ENCODE data around the gene BDKRB2. TPM values are rescaled to one million over a fixed set of nuclear protein-coding genes. Genes with fewer than 3 reads are reported as not detected.

The BDKRB2 gene
- total RNA-seq, 1 donor from 2014 or later, result not detected

DNA sequence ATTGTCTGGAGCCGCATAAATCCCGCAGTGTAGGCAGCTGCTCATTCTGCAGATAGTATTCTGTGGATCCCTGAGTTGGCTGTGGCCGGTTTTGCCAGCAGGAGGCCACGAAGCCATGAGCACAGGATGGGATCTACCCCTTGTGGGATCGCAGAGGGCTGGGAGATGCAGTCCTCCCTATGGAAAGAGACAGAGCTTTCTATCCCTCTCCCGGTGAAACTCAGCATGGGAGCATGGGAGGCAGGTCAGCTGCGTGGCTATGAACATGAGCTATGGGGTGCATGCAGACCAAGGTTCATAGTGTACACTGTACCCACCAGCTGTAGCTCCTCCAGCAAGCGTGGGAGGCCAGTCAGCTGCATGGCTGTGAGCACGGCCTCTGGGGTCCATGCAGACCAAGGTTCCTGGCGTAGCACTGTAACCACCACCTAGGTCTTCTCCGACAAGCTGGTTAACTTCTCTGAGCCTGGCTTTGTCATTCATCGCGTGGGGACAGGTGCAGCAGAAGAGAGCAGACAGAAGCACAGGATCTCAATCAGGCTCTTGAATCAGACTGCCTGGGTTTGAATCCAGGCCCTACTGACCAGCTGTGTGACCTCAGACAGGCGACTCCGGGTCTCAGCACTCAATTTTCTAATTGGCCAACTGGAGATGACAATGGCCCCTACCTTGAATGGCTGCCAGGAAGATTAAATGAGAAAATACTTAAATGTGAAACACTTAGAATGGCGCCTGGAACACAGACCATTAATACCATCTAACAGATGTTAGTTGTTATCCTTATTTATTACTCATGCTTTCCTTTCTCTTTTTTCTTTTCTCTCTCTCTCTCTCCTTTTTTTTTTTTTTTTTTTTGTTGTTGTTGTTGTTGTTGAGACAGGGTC is 57.4 kb downstream of the BDKRB2 start:
- ChIA-PET POLR2A (no interaction called here), CTCF (no interaction called here)
- TF ChIP-seq, protein P1, sequence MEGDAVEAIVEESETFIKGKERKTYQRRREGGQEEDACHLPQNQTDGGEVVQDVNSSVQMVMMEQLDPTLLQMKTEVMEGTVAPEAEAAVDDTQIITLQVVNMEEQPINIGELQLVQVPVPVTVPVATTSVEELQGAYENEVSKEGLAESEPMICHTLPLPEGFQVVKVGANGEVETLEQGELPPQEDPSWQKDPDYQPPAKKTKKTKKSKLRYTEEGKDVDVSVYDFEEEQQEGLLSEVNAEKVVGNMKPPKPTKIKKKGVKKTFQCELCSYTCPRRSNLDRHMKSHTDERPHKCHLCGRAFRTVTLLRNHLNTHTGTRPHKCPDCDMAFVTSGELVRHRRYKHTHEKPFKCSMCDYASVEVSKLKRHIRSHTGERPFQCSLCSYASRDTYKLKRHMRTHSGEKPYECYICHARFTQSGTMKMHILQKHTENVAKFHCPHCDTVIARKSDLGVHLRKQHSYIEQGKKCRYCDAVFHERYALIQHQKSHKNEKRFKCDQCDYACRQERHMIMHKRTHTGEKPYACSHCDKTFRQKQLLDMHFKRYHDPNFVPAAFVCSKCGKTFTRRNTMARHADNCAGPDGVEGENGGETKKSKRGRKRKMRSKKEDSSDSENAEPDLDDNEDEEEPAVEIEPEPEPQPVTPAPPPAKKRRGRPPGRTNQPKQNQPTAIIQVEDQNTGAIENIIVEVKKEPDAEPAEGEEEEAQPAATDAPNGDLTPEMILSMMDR (IDR thresholded peaks at IDR 0.05), result no peak
- no peak overlapping the region for H3K27ac Mint-ChIP-seq
- no peaks in the 10 kb centered on the region for H3K9me3 Mint-ChIP-seq
- ATAC-seq (ENCODE audit: low read depth) (no peak), DNase-seq (no peak)
- peaks cover 10% of the 10 kb centered on the region for H3K27me3 Mint-ChIP-seq
- intact Hi-C loops (cut with micrococcal nuclease), result no loop called here
- H3K4me3 Mint-ChIP-seq, result no peak overlapping the region
- no peaks in the 10 kb centered on the region for H3K4me1 Mint-ChIP-seq
- H3K36me3 Mint-ChIP-seq (ENCODE audit: low read depth), result no peaks in the 10 kb centered on the region

DNA sequence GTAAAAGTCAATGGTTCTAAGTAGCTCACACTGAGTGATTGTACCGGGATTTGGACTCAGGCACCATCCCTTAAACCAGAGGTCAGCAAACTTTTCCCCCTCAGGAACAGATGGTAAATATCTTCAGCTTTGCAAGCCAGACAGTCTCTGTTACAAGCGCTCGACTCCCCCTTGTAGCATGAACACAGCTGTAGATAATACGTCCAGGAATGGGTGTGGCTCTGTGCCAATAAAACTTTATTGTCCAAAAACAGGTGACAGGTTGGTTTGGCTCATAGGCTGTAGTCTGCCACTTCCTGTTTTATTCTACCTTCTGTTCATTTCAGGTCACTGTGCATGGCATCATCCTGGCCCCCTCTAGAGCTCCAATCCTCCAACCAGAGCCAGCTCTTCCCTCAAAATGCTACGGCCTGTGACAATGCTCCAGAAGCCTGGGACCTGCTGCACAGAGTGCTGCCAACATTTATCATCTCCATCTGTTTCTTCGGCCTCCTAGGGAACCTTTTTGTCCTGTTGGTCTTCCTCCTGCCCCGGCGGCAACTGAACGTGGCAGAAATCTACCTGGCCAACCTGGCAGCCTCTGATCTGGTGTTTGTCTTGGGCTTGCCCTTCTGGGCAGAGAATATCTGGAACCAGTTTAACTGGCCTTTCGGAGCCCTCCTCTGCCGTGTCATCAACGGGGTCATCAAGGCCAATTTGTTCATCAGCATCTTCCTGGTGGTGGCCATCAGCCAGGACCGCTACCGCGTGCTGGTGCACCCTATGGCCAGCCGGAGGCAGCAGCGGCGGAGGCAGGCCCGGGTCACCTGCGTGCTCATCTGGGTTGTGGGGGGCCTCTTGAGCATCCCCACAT is 58.9 kb downstream of the BDKRB2 start:
- Mint-ChIP-seq H3K9me3 (no peaks in the 10 kb centered on the region), H3K4me1 (no peaks in the 10 kb centered on the region), H3K27ac (no peak overlapping the region), H3K36me3 (ENCODE audit: low read depth) (no peaks in the 10 kb centered on the region), H3K4me3 (no peak overlapping the region), H3K27me3 (peaks cover 8% of the 10 kb centered on the region)
- DNase-seq, result no peak
- ATAC-seq (ENCODE audit: low read depth), result no peak
- ChIA-PET CTCF (no interaction called here), POLR2A (no interaction called here)
- intact Hi-C loops (cut with micrococcal nuclease), result no loop called here
- TF ChIP-seq, protein P1 (IDR thresholded peaks at IDR 0.05), result no peak

DNA sequence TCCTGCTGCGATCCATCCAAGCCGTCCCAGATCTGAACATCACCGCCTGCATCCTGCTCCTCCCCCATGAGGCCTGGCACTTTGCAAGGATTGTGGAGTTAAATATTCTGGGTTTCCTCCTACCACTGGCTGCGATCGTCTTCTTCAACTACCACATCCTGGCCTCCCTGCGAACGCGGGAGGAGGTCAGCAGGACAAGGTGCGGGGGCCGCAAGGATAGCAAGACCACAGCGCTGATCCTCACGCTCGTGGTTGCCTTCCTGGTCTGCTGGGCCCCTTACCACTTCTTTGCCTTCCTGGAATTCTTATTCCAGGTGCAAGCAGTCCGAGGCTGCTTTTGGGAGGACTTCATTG is 59.5 kb downstream of the BDKRB2 start:
- H3K4me3 Mint-ChIP-seq, result no peak overlapping the region
- CTCF ChIA-PET, result no interaction called here
- H3K27me3 Mint-ChIP-seq, result peaks cover 8% of the 10 kb centered on the region
- H3K27ac Mint-ChIP-seq, result no peak overlapping the region
- TF ChIP-seq, protein P1 (IDR thresholded peaks at IDR 0.05), result no peak
- DNase-seq, result no peak
- POLR2A ChIA-PET, result no interaction called here
- no peaks in the 10 kb centered on the region for H3K9me3 Mint-ChIP-seq
- no peaks in the 10 kb centered on the region for H3K4me1 Mint-ChIP-seq
- H3K36me3 Mint-ChIP-seq (ENCODE audit: low read depth), result no peaks in the 10 kb centered on the region
- ATAC-seq (ENCODE audit: low read depth), result no peak
- intact Hi-C loops (cut with micrococcal nuclease), result no loop called here

DNA sequence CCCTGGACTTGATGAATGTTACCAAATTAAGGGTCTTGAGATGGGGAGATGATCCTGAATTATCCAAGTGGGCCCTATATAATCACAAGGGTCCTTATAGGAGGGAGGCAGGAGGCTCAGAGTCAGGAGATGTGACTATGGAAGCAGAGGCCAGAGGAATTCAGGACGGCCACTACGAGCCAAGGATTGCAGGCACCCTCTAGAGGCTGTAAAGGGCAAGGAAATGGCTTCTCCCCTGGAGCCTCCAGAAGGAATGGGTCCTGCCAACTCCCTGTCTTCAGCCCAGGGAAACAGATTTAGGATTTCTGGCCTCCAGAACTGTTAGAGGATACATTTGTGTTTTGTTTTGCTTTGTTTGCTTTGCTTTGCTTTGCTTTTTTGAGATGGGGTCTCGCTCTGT is 60.2 kb downstream of the BDKRB2 start:
- CTCF ChIA-PET, result no interaction called here
- H3K4me3 Mint-ChIP-seq, result no peak overlapping the region
- TF ChIP-seq, protein P1 (IDR thresholded peaks at IDR 0.05), result no peak

DNA sequence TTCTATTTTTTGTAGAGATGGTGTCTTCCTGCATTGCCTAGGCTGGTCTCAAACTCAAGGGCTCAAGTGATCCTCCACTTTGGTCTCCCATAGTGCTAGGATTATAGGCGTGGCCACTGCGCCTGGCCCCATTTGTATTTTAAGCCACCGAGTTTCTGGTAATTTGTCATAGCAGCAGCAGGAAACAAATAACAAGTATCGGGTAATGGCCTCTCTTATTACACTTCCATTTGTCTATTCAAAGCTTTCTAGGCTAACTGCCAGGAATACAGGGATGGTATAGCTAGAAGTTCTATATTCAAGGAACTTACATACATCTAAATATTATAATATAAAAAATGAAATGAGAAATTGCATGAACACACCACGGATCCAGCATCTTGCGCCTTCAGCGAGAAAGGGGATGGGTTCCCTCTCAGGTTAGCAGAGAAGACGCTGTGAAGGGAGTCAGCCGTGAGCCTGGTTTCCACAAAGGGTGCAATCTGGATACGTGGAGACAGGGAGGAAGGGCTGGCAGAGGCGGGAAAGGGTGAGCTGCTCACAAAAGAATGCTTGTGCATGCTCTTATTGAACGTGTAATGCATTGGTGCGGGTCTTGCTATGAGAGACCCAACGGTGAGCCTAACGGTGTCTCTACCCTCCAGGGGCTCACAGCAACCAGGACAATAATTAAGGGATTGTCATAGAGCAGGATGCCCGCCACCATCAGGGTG is 60.9 kb downstream of the BDKRB2 start:
- POLR2A ChIA-PET, result no interaction called here
- Mint-ChIP-seq H3K4me3 (no peak overlapping the region), H3K36me3 (ENCODE audit: low read depth) (no peaks in the 10 kb centered on the region), H3K27ac (no peak overlapping the region), H3K27me3 (peaks cover 10% of the 10 kb centered on the region), H3K4me1 (no peaks in the 10 kb centered on the region), H3K9me3 (no peaks in the 10 kb centered on the region)
- no peak for DNase-seq
- TF ChIP-seq, protein P1 (IDR thresholded peaks at IDR 0.05), result no peak
- CTCF ChIA-PET, result no interaction called here
- intact Hi-C loops (cut with micrococcal nuclease), result no loop called here
- no peak for ATAC-seq (ENCODE audit: low read depth)

More for the DNA sequence above, 60.2 kb downstream of the BDKRB2 start:
- Mint-ChIP-seq H3K27me3 (peaks cover 10% of the 10 kb centered on the region), H3K36me3 (ENCODE audit: low read depth) (no peaks in the 10 kb centered on the region), H3K27ac (no peak overlapping the region), H3K9me3 (no peaks in the 10 kb centered on the region), H3K4me1 (no peaks in the 10 kb centered on the region)
- POLR2A ChIA-PET, result no interaction called here
- intact Hi-C loops (cut with micrococcal nuclease), result no loop called here
- ATAC-seq (ENCODE audit: low read depth) (no peak), DNase-seq (no peak)

Measured in activated B cell treated with CpG ODN at 0.5 μM for 24 hours (primary cell).